NT2/D1 (cell line): ENCODE results near the gene CCDC88C.

Experiments
- YY1 ChIP-seq: IDR thresholded peaks from 2 replicates; pipeline ENCODE4 v1.6.1; 2011; ENCODE audit not compliant: insufficient read length, insufficient read depth
- ZNF274 ChIP-seq: IDR thresholded peaks from 2 replicates; pipeline ENCODE4 v1.6.1; 2011; ENCODE audit warnings: mild to moderate bottlenecking, low read depth, low read length

DNA sequence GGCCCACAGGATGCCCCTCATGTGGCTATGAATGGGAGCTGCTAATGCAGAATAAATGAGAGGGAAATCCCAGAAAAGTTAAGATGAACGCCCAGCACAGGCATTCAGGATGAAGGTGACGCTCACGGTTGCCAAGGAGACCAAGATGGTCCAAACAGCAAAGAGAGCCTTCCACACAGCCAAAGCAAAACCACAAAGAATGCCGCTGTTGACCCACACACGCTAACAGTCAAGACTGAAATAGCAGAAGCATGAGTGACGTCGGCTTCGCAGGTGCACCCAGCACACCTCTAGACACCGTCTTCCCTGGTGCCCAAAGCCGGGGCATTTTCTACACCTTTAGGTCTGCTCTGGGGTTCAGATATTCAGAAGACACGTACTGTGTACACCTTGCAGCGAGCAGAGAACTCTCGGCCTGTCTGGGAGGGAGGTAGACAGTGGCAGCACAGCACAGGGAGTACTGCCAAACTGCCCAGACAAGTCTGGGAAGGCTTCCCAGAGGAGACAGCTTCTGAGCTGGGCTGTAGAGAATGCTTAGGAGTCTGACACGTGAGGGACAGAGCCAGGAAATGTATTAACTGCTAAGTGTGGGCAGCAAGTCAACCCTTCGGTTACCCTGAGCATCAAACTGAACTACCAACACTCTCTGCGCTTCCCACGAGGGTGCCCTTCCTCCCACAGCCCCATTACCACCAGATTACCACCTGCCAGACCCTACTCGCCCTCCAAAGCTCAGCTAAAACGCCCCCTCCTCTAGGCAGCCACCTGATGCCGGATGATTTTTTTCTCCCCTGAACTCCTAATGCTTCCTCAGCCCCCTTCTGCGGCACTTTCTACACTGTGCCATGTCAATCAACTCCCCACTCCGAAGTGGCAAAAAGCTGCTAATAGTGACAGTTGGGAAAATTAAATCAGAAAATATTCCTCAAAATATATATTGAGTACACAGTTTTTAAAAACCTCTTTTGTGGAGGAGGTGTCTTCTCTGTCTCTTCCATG lies 50.1 kb downstream of the CCDC88C start:
- TF ChIP-seq ZNF274 = no peak
- TF ChIP-seq YY1 = no peak
